WERI-Rb-1 (cell line): ENCODE data around the gene MVB12A.

ENCODE experiments used
- DNase-seq: peaks from one replicate; pipeline ENCODE4 v3.0.0-alpha.2; 2020
- H3K27ac ChIP-seq: fragments of 250-450 bp; sonication (Bioruptor Pico); 2 replicates; pipeline ENCODE4 v1.5.1; 2020; ENCODE audit warnings: mild to moderate bottlenecking, moderate library complexity
- H3K27me3 ChIP-seq: fragments of 250-450 bp; sonication (Bioruptor Pico); 2 replicates; pipeline ENCODE4 v1.5.1; 2021; ENCODE audit warnings: mild to moderate bottlenecking, low read depth, moderate library complexity; ENCODE audit not compliant: insufficient read depth, severe bottlenecking
- H3K36me3 ChIP-seq: fragments of 250-450 bp; sonication (Bioruptor Pico); 2 replicates; pipeline ENCODE4 v1.5.1; 2020; ENCODE audit warnings: mild to moderate bottlenecking, moderate library complexity
- H3K4me3 ChIP-seq: 2 replicates; pipeline ENCODE4 v1.5.1; 2011; ENCODE audit warnings: low read depth, mild to moderate bottlenecking, control low read depth, low read length
- H3K9me3 ChIP-seq: fragments of 250-450 bp; sonication (Bioruptor Pico); 2 replicates; pipeline ENCODE4 v1.5.1; 2021; ENCODE audit warnings: mild to moderate bottlenecking, moderate library complexity; ENCODE audit not compliant: severe bottlenecking
- CTCF ChIP-seq: IDR thresholded peaks from 2 replicates; pipeline ENCODE4 v1.5.1; 2011; ENCODE audit warnings: low read depth, mild to moderate bottlenecking, control low read depth, inconsistent platforms, low read length

Gene MVB12A

DNA sequence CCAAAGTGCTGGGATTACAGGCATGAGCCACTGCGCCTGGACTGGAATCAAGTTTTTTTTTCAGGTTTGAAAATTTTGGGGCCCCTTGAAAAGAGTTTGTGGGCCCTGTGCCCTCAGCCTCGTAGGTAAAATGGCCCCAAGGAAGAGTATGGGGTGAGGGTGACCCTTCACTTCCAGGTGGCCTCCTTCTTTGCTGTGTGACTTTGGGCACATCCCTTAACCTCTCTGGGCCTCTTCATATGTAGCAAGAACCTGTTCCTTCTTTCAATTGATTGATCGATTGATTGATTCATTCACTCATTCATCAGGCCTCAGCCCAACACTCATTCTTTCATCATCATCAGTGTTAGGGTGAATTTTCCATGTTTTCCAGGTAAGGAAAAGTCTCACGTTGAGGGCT lies 32.0 kb downstream of the MVB12A start:
- H3K27me3 ChIP-seq = no peaks in the 10 kb centered on the region
- TF ChIP-seq CTCF = no peak
- H3K27ac ChIP-seq = no peak overlapping the region

GRCh38 chr19:17454576-17455071 lies 34.8 kb downstream of the MVB12A start:
- Histone ChIP-seq H3K27ac (peak overlapping the region; percentile 80), H3K9me3 (no peaks in the 10 kb centered on the region), H3K27me3 (no peaks in the 10 kb centered on the region), H3K4me3 (peak overlapping the region; percentile 25; the same call in 1 of the 2 replicates), H3K36me3 (peaks cover 20% of the 10 kb centered on the region)
- no peak for TF ChIP-seq CTCF
- DNase-seq = peak; percentile 88

More for the DNA sequence above, 32.0 kb downstream of the MVB12A start:
- Histone ChIP-seq H3K36me3 (peaks cover 10% of the 10 kb centered on the region), H3K9me3 (no peaks in the 10 kb centered on the region), H3K4me3 (no peak overlapping the region)
- no peak for DNase-seq

DNA sequence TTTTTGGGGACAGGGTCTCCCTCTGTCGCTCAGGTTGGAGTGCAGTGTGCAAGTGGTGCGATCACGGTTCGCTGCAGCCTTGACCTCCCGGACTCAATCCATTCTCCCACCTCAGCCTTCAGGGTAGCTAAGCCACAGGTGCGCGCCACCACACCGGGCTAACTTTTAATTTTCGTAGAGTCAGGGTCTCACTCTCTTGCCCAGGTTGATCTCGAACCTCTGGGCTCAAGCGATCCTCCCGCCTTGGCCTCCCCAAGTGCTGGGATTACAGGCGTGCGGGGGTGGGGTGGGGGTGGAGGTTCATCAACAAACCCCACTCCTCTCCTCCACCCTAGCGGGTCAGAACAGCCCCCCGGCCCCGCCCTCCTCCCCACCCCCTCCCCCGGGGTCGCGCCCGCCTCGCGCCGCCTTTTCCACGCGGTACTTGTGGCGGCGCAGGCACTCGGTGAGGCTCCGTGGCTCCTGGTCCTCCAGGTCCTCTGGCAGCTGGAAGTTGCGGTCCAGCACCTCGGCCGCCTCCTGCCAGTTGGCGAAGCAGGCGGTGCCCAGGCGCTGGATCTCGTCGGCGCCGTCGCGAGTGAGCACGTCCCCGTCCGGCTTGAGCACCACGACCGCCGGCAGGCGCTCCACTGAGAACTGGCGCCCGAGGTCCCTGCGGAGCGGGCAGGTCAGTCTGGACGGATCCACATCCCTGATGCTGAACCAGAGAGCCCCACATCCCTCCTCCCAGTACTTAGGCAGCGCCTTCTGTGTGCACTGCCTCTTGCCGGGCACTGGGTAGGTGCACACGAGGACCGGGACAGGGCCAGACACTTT lies 35.7 kb downstream of the MVB12A start:
- DNase-seq = no peak
- no peaks in the 10 kb centered on the region for H3K9me3 ChIP-seq
- peaks cover 20% of the 10 kb centered on the region for H3K36me3 ChIP-seq
- no peaks in the 10 kb centered on the region for H3K27me3 ChIP-seq
- H3K27ac ChIP-seq = no peak overlapping the region
- no peak overlapping the region for H3K4me3 ChIP-seq
- TF ChIP-seq CTCF = no peak

DNA sequence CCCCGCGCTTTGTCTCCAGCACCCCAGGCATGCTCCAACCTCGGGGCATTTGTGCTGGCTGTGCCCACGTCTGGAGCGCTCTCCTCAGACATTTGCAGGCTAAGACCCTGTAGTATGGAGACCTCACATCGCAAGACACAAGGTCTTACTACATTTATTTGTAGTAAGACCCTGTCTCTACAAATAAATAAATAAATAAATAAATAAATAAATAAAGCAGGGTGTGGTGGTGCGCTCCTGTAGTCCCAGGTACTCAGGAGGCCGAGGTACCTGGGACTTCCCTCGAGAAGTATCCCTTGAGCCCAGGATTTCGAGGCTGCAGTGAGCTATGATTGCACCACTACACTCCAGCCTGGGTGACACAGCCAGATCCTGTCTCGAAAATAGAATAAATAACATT lies 36.3 kb downstream of the MVB12A start:
- H3K4me3 ChIP-seq = no peak overlapping the region
- no peak overlapping the region for H3K27ac ChIP-seq
- no peak for DNase-seq
- H3K36me3 ChIP-seq = peaks cover 20% of the 10 kb centered on the region
- H3K27me3 ChIP-seq = no peaks in the 10 kb centered on the region
- TF ChIP-seq CTCF = no peak
- no peaks in the 10 kb centered on the region for H3K9me3 ChIP-seq

- no peak for DNase-seq
- TF ChIP-seq CTCF = no peak
- peaks cover 20% of the 10 kb centered on the region for H3K36me3 ChIP-seq
- H3K4me3 ChIP-seq = no peak overlapping the region
- H3K27ac ChIP-seq = peak overlapping the region; percentile 29; the same call in 1 of the 2 replicates
- no peaks in the 10 kb centered on the region for H3K27me3 ChIP-seq
- H3K9me3 ChIP-seq = no peaks in the 10 kb centered on the region
These were observed 37.8 kb downstream of the MVB12A start for GRCh38 chr19:17457616-17458015.
